Thyroid gland (tissue), 4 donors: Measurements from ENCODE around the gene LRRC59. TPM values are rescaled to one million over a fixed set of nuclear protein-coding genes. Genes with fewer than 3 reads are reported as not detected.

Experiments
- DNase-seq, 2 donors: peaks; one replicate each; pipeline ENCODE4 v3.0.0-alpha.2; 2019
- H3K27ac ChIP-seq, 3 donors: fragments of 200-600 bp; sonication (generic); 1 replicate in 2 of 3; 2 replicates in 1 of 3; pipeline ENCODE4 v1.5.1; 2016 to 2019; ENCODE audit warnings: mild to moderate bottlenecking in 1 of 3, moderate library complexity in 1 of 3
- H3K27me3 ChIP-seq: fragments of 200-600 bp; sonication (generic); one replicate; pipeline ENCODE4 v1.5.1; 2019
- H3K36me3 ChIP-seq, 2 donors: fragments of 200-600 bp; sonication (generic); one replicate each; pipeline ENCODE4 v1.5.1; 2016 to 2019
- H3K4me1 ChIP-seq, 2 donors: fragments of 200-600 bp; sonication (generic); one replicate each; pipeline ENCODE4 v1.5.1; 2017 to 2019
- H3K4me3 ChIP-seq, 3 donors: fragments of 200-600 bp; sonication (generic); replicated peaks in 1 of 3; 1 replicate in 2 of 3; 2 replicates in 1 of 3; pipeline ENCODE4 v1.5.1; 2016; ENCODE audit warnings: mild to moderate bottlenecking in 1 of 3
- H3K9me3 ChIP-seq: fragments of 200-600 bp; sonication (generic); one replicate; pipeline ENCODE4 v1.5.1; 2017
- CTCF ChIP-seq, 6 experiments: fragments of 200-600 bp in 3 of 6; fragments of 450-650 bp in 3 of 6; sonication (generic) in 3 of 6; IDR thresholded peaks; one replicate each; pipeline ENCODE4 v1.5.1; 2016 to 2019; ENCODE audit warnings: antibody characterized with exemption in 6 of 6, mild to moderate bottlenecking in 2 of 6, inconsistent platforms in 1 of 6, moderate library complexity in 1 of 6
- POLR2A ChIP-seq, 2 donors: fragments of 450-650 bp; IDR thresholded peaks; one replicate each; pipeline ENCODE4 v1.6.1; 2017; ENCODE audit warnings: antibody characterized with exemption in 2 of 2, mild to moderate bottlenecking in 2 of 2, moderate library complexity in 1 of 2
- whole genome bisulfite sequencing, 2 donors: methylation state at CpG; one replicate each; pipeline ENCODE4 v1.1.5; 2017; 5-methylcytosine and 5-hydroxymethylcytosine counted together
- intact Hi-C: fragments of 100-400 bp; cut with DNase I; formaldehyde crosslinking; loops from one replicate; pipeline ENCODE4 v1.15.1; 2023
- total RNA-seq, 4 donors: library from RNA; depleted of rRNA; stranded (reverse); fragments of >200 nt; gene quantifications; one replicate each; pipeline ENCODE4 v1.2.3, GENCODE V29; 2016

LRRC59 gene
- total RNA-seq, 4 donors from 2014 or later, result 57.4 to 91.0 (median 77.5) TPM

- DNase-seq, result no peak
- intact Hi-C loops, result loop anchor here (5.0 kb wide), 1 partner anchor 117 kb away; the partner anchor contains the start of gene RSAD1
- 89 to 90% methylated on average over 10 to 13 of the region's 14 CpGs for WGBS, 2 donors
- peaks cover 0 to 6% of the 10 kb centered on the region in 2 donors for H3K4me1 ChIP-seq
- no peak overlapping the region for H3K4me3 ChIP-seq
- H3K36me3 ChIP-seq, result peaks cover 24 to 33% of the 10 kb centered on the region in 2 donors
- TF ChIP-seq CTCF (IDR thresholded peaks at IDR 0.05) (no peak), POLR2A (IDR thresholded peaks at IDR 0.05) (no peak)
- H3K27me3 ChIP-seq, result no peaks in the 10 kb centered on the region
- no peak overlapping the region for H3K27ac ChIP-seq
- H3K9me3 ChIP-seq, result no peaks in the 10 kb centered on the region
Measured at GRCh38 chr17:50359998-50360461, 37.3 kb downstream of the LRRC59 start.

- intact Hi-C loops, result no loop called here
- Histone ChIP-seq H3K27ac (no peak overlapping the region), H3K4me3 (no peak overlapping the region), H3K27me3 (no peaks in the 10 kb centered on the region), H3K4me1 (peaks cover 0 to 6% of the 10 kb centered on the region in 2 donors), H3K36me3 (peaks cover 24 to 33% of the 10 kb centered on the region in 2 donors), H3K9me3 (no peaks in the 10 kb centered on the region)
- DNase-seq, result no peak
- TF ChIP-seq POLR2A (IDR thresholded peaks at IDR 0.05) (no peak), CTCF (IDR thresholded peaks at IDR 0.05) (no peak)
- 83 to 86% methylated on average over 5 of the region's 5 CpGs for WGBS, 2 donors
Measured at GRCh38 chr17:50359005-50359699, 38.2 kb downstream of the LRRC59 start.

GRCh38 chr17:50358177-50358576, 39.1 kb downstream of the LRRC59 start:
- DNase-seq, result no peak
- no peak overlapping the region for H3K4me3 ChIP-seq
- intact Hi-C loops, result no loop called here
- H3K4me1 ChIP-seq, result peaks cover 0 to 6% of the 10 kb centered on the region in 2 donors
- TF ChIP-seq CTCF (IDR thresholded peaks at IDR 0.05) (no peak), POLR2A (IDR thresholded peaks at IDR 0.05) (no peak)
- H3K36me3 ChIP-seq, result peaks cover 24 to 40% of the 10 kb centered on the region in 2 donors
- H3K27ac ChIP-seq, result no peak overlapping the region
- H3K27me3 ChIP-seq, result no peaks in the 10 kb centered on the region
- 94 to 100% methylated on average over 1 to 13 of the region's 17 CpGs for WGBS, 2 donors
- no peaks in the 10 kb centered on the region for H3K9me3 ChIP-seq

- Histone ChIP-seq H3K4me3 (no peak overlapping the region), H3K27ac (no peak overlapping the region), H3K9me3 (no peaks in the 10 kb centered on the region), H3K4me1 (no peaks in the 10 kb centered on the region), H3K36me3 (peaks cover 24 to 40% of the 10 kb centered on the region in 2 donors), H3K27me3 (no peaks in the 10 kb centered on the region)
- WGBS, 2 donors, result 97 to 100% methylated on average over 3 to 6 of the region's 12 CpGs
- intact Hi-C loops, result no loop called here
- no peak for DNase-seq
- no peak for TF ChIP-seq POLR2A (IDR thresholded peaks at IDR 0.05)
- TF ChIP-seq CTCF (IDR thresholded peaks at IDR 0.05), result no peak
Measured at GRCh38 chr17:50356892-50357510, 40.3 kb downstream of the LRRC59 start.

GRCh38 chr17:50356418-50356817, 40.9 kb downstream of the LRRC59 start:
- DNase-seq, result no peak
- intact Hi-C loops, result no loop called here
- whole genome bisulfite sequencing, 2 donors, result 95 to 97% methylated on average over 12 of the region's 12 CpGs

More at GRCh38 chr17:50356418-50356817, 40.9 kb downstream of the LRRC59 start:
- H3K36me3 ChIP-seq, result peaks cover 24 to 40% of the 10 kb centered on the region in 2 donors
- no peak overlapping the region for H3K4me3 ChIP-seq
- TF ChIP-seq POLR2A (IDR thresholded peaks at IDR 0.05), result no peak
- no peak for TF ChIP-seq CTCF (IDR thresholded peaks at IDR 0.05)
- H3K27me3 ChIP-seq, result no peaks in the 10 kb centered on the region
- no peaks in the 10 kb centered on the region for H3K9me3 ChIP-seq
- H3K4me1 ChIP-seq, result no peaks in the 10 kb centered on the region
- H3K27ac ChIP-seq, result no peak overlapping the region
